ENCODE data around the gene LENEP.

The LENEP gene

DNA sequence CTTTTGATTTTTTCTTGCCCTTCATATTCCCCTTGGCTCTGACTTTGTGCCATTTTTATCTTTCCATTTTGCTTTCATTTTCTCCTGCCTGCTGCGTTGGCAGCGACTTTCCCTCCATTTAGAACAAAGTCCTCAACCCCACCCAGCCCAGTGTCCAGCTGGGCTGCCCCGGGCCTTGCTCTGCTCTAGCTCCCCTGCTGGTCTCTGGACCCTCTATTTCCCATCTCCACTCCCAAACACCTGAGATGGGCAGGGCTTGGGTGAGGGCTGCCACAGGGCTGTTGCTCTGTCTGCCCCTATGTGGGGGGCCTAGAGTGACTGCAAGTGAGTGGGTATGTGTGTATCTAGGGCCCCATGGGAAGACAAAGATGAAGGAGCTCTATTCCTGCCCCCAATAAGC, 50.4 kb downstream of the LENEP start:
- Mint-ChIP-seq H3K36me3 (ENCODE audit: low read depth) (no peaks in the 10 kb centered on the region), H3K9me3 (no peaks in the 10 kb centered on the region), H3K27me3 (no peaks in the 10 kb centered on the region), H3K27ac (no peak overlapping the region), H3K4me3 (no peak overlapping the region), H3K4me1 (peaks cover 12% of the 10 kb centered on the region)
- ATAC-seq (no peak), DNase-seq (no peak)
